ENCODE results near the gene PDE4A. TPM values are rescaled to one million over a fixed set of nuclear protein-coding genes. Genes with fewer than 3 reads are reported as not detected.

Gene PDE4A
- polyA plus RNA-seq, 3 donors, result 4.7 to 14.8 (median 5.8) TPM

DNA sequence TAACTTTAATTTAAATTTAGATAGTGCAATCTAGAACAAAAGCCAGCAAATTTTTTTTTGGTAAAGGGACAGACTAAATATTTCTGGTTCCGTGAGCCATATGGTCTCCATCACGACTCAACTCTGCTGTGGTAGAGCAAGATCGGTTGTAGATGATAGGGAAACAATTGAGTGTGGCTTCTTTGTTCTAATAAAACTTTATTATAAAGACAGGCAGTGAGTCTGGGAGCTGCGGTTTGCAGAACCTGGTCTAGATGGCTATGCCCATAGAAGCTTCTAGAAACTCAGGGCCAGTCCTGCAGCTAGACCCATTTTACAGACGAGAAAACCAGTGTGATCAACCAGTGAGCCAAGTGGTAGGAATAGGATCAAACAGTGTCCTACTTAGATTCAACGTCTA is 28.2 kb upstream of the PDE4A start:
- H3K9me3 Mint-ChIP-seq, result no peaks in the 10 kb centered on the region
- TF ChIP-seq, protein P1, sequence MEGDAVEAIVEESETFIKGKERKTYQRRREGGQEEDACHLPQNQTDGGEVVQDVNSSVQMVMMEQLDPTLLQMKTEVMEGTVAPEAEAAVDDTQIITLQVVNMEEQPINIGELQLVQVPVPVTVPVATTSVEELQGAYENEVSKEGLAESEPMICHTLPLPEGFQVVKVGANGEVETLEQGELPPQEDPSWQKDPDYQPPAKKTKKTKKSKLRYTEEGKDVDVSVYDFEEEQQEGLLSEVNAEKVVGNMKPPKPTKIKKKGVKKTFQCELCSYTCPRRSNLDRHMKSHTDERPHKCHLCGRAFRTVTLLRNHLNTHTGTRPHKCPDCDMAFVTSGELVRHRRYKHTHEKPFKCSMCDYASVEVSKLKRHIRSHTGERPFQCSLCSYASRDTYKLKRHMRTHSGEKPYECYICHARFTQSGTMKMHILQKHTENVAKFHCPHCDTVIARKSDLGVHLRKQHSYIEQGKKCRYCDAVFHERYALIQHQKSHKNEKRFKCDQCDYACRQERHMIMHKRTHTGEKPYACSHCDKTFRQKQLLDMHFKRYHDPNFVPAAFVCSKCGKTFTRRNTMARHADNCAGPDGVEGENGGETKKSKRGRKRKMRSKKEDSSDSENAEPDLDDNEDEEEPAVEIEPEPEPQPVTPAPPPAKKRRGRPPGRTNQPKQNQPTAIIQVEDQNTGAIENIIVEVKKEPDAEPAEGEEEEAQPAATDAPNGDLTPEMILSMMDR (IDR thresholded peaks at IDR 0.05), result no peak
- H3K36me3 Mint-ChIP-seq, result peaks cover 52 to 73% of the 10 kb centered on the region in 2 donors
- Histone ChIP-seq H3K36me3 (replicated peaks in 1 of 2; ENCODE audit: control insufficient read depth in 1 of 2, insufficient read depth in 2 of 2, low read length in 2 of 2) (peaks cover 47 to 61% of the 10 kb centered on the region in 2 donors), H3K4me2 (replicated peaks; ENCODE audit: extremely low read depth, low read length, poor library complexity, severe bottlenecking) (no peak overlapping the region), H3K4me1 (ENCODE audit: control insufficient read depth in 1 of 2, insufficient read depth in 2 of 2, low read length in 2 of 2) (peaks cover 0 to 6% of the 10 kb centered on the region in 2 donors), H3K27ac (ENCODE audit: low read depth in 1 of 2, low read length in 2 of 2) (no peak overlapping the region), H3K4me3 (replicated peaks in 1 of 3; ENCODE audit: low read depth in 2 of 3, low read length in 3 of 3) (no peak overlapping the region), H3K27me3 (ENCODE audit: control insufficient read depth in 2 of 2, insufficient read depth in 2 of 2, low read length in 2 of 2) (no peaks in the 10 kb centered on the region), H2AFZ (ENCODE audit: insufficient read depth, low read depth, low read length, poor library complexity, severe bottlenecking) (no peak overlapping the region), H3K9ac (ENCODE audit: insufficient read depth, low read length, poor library complexity, severe bottlenecking) (no peak overlapping the region), H4K20me1 (ENCODE audit: insufficient read depth, low read length) (peaks cover 13% of the 10 kb centered on the region), H3K9me3 (replicated peaks in 1 of 2; ENCODE audit: control insufficient read depth in 1 of 2, insufficient read depth in 1 of 2, low read length in 2 of 2) (no peaks in the 10 kb centered on the region), H3K79me2 (ENCODE audit: insufficient read depth, low read length) (peaks cover 8% of the 10 kb centered on the region)
- no peak for DNase-seq
- peaks cover 5% of the 10 kb centered on the region for H3K4me1 Mint-ChIP-seq
- WGBS (ENCODE audit: insufficient coverage), result no CpG with 5 or more reads among the region's 6 CpGs
- H3K27ac Mint-ChIP-seq, result no peak overlapping the region
- intact Hi-C loops (cut with micrococcal nuclease), result loop anchor here in 1 of 2 donors (5.0 kb wide), 1 partner anchor 460 kb away; no protein-coding TSS in a partner anchor
- H3K4me3 Mint-ChIP-seq, result no peak overlapping the region
- H3K27me3 Mint-ChIP-seq (ENCODE audit: low read depth in 3 of 3), result peaks cover 0 to 4% (median 0%) of the 10 kb centered on the region in 3 donors

DNA sequence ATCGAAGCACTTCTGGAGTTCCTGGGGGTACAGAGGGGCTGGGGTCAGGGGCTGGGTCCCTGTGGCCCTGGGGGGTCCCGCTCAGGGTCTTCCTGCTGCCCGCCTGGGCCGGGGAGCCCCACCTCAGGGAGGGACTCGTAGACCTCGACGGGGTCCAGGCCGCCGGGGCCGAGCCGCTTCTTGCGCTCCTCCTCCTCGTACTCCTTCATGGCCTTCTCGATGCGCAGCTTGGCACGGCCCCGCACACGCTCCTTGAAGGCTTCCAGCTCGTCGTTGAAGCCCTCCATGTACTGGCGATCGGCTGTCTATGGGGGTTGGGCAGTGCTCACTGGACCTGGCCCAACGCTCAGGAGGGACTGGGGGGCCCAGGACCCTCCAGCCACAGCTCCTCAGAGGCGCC is 27.2 kb upstream of the PDE4A start:
- Histone ChIP-seq H2AFZ (ENCODE audit: insufficient read depth, low read depth, low read length, poor library complexity, severe bottlenecking) (no peak overlapping the region), H3K79me2 (ENCODE audit: insufficient read depth, low read length) (peaks cover 16% of the 10 kb centered on the region), H3K4me1 (ENCODE audit: control insufficient read depth in 1 of 2, insufficient read depth in 2 of 2, low read length in 2 of 2) (peaks cover 0 to 6% of the 10 kb centered on the region in 2 donors), H4K20me1 (ENCODE audit: insufficient read depth, low read length) (peaks cover 21% of the 10 kb centered on the region), H3K27ac (ENCODE audit: low read depth in 1 of 2, low read length in 2 of 2) (no peak overlapping the region), H3K9me3 (replicated peaks in 1 of 2; ENCODE audit: control insufficient read depth in 1 of 2, insufficient read depth in 1 of 2, low read length in 2 of 2) (no peaks in the 10 kb centered on the region), H3K27me3 (ENCODE audit: control insufficient read depth in 2 of 2, insufficient read depth in 2 of 2, low read length in 2 of 2) (no peaks in the 10 kb centered on the region), H3K9ac (ENCODE audit: insufficient read depth, low read length, poor library complexity, severe bottlenecking) (no peak overlapping the region), H3K4me3 (replicated peaks in 1 of 3; ENCODE audit: low read depth in 2 of 3, low read length in 3 of 3) (no peak overlapping the region), H3K36me3 (replicated peaks in 1 of 2; ENCODE audit: control insufficient read depth in 1 of 2, insufficient read depth in 2 of 2, low read length in 2 of 2) (peaks cover 48 to 67% of the 10 kb centered on the region in 2 donors), H3K4me2 (replicated peaks; ENCODE audit: extremely low read depth, low read length, poor library complexity, severe bottlenecking) (no peak overlapping the region)
- no peak overlapping the region for H3K4me3 Mint-ChIP-seq
- TF ChIP-seq, protein P1 (IDR thresholded peaks at IDR 0.05), result no peak
- intact Hi-C loops (cut with micrococcal nuclease), result loop anchor here in 1 of 2 donors (5.0 kb wide), 1 partner anchor 461 kb away; no protein-coding TSS in a partner anchor
- peaks cover 5% of the 10 kb centered on the region for H3K4me1 Mint-ChIP-seq
- no peak for DNase-seq
- peaks cover 58 to 82% of the 10 kb centered on the region in 2 donors for H3K36me3 Mint-ChIP-seq
- H3K27me3 Mint-ChIP-seq (ENCODE audit: low read depth in 3 of 3), result no peaks in the 10 kb centered on the region
- WGBS (ENCODE audit: insufficient coverage), result 94% methylated on average over 15 of the region's 24 CpGs
- H3K9me3 Mint-ChIP-seq, result no peaks in the 10 kb centered on the region
- H3K27ac Mint-ChIP-seq, result no peak overlapping the region
